SK-N-SH (cell line): ENCODE results near the gene NEGR1. TPM values are rescaled to one million over a fixed set of nuclear protein-coding genes. Genes with fewer than 3 reads are reported as not detected.

Source experiments
- CTCF ChIA-PET: fragments of 300-600, 350-600 bp; formaldehyde crosslinking; extraction: SDS; loops from one replicate; lab custom pipeline; 2021; lab: Yijun Ruan, JAX
- POLR2A ChIA-PET: fragments of 350-600 bp; sonication (Branson Sonifier 250); formaldehyde crosslinking; extraction: SDS; loops from one replicate; lab custom pipeline; 2020; ENCODE audit warnings: antibody characterized with exemption, inconsistent platforms; lab: Yijun Ruan, JAX
- DNase-seq: peaks from one replicate; pipeline ENCODE4 v3.0.0; 2012
- H2AFZ ChIP-seq: fragments of 200-600 bp; sonication (generic); 2 replicates; pipeline ENCODE4 v1.8.1; 2016; ENCODE audit warnings: antibody characterized with exemption, mild to moderate bottlenecking, low read depth
- H3F3A ChIP-seq: fragments of 200-600 bp; sonication (generic); replicated peaks from 2 replicates; pipeline ENCODE3; 2016; ENCODE audit warnings: antibody characterized with exemption, mild to moderate bottlenecking; ENCODE audit not compliant: insufficient read depth
- H3K27ac ChIP-seq, 2 experiments: fragments of 200-500 bp in 1 of 2; fragments of 200-600 bp in 1 of 2; sonication (Bioruptor generic) in 1 of 2; sonication (generic), shearing (Covaris generic) in 1 of 2; 2 replicates each; pipeline versions ENCODE4 v1.5.1 to v1.6.1; 2014 to 2016; ENCODE audit warnings: low read depth in 2 of 2, inconsistent platforms in 1 of 2, low read length in 1 of 2, mild to moderate bottlenecking in 1 of 2, mixed read lengths in 1 of 2
- H3K27me3 ChIP-seq: fragments of 200-600 bp; sonication (generic), shearing (Covaris generic); 2 replicates; pipeline ENCODE4 v1.6.1; 2016; ENCODE audit warnings: mixed run types; ENCODE audit not compliant: insufficient read depth
- H3K36me3 ChIP-seq, 2 experiments: fragments of 200-500 bp in 1 of 2; fragments of 200-600 bp in 1 of 2; sonication (Bioruptor generic) in 1 of 2; sonication (generic) in 1 of 2; replicated peaks in 1 of 2; 2 replicates each; pipeline versions ENCODE3 to v1.5.1; 2014 to 2016; ENCODE audit warnings: low read length in 1 of 2, mild to moderate bottlenecking in 1 of 2; ENCODE audit not compliant: insufficient read depth in 2 of 2, control insufficient read depth in 1 of 2
- H3K4me1 ChIP-seq, 2 experiments: fragments of 200-500 bp in 1 of 2; fragments of 200-600 bp in 1 of 2; sonication (Bioruptor generic) in 1 of 2; sonication (generic), shearing (Covaris generic) in 1 of 2; 2 replicates each; pipeline versions ENCODE4 v1.5.1 to v1.6.1; 2014 to 2016; ENCODE audit warnings: low read depth in 1 of 2, low read length in 1 of 2, mixed run types in 1 of 2; ENCODE audit not compliant: insufficient read depth in 2 of 2, control insufficient read depth in 1 of 2
- H3K4me2 ChIP-seq: fragments of 200-600 bp; sonication (generic), shearing (Covaris generic); 2 replicates; pipeline ENCODE4 v1.6.1; 2017; ENCODE audit warnings: mixed run types
- H3K4me3 ChIP-seq, 2 experiments: fragments of 200-500 bp in 1 of 2; fragments of 200-600 bp in 1 of 2; sonication (Bioruptor generic) in 1 of 2; sonication (generic), shearing (Covaris generic) in 1 of 2; 2 replicates each; pipeline versions ENCODE4 v1.5.1 to v1.8.1; 2014 to 2016; ENCODE audit warnings: low read depth in 2 of 2, inconsistent platforms in 1 of 2, low read length in 1 of 2, mild to moderate bottlenecking in 1 of 2, mixed read lengths in 1 of 2, moderate library complexity in 1 of 2
- H3K79me2 ChIP-seq: fragments of 200-600 bp; sonication (generic); 2 replicates; pipeline ENCODE4 v1.8.1; 2017; ENCODE audit warnings: mild to moderate bottlenecking; ENCODE audit not compliant: insufficient read depth
- H3K9ac ChIP-seq: fragments of 200-600 bp; sonication (generic); 2 replicates; pipeline ENCODE4 v1.6.1; 2017; ENCODE audit warnings: mixed run types
- H3K9me2 ChIP-seq: fragments of 200-600 bp; sonication (generic); 2 replicates; pipeline ENCODE4 v1.6.1; 2017; ENCODE audit warnings: mixed run types
- H3K9me3 ChIP-seq: fragments of 200-600 bp; sonication (generic); 2 replicates; pipeline ENCODE4 v1.6.1; 2017; ENCODE audit warnings: mixed run types, mild to moderate bottlenecking, moderate library complexity
- H4K20me1 ChIP-seq: fragments of 200-600 bp; sonication (generic); 2 replicates; pipeline ENCODE4 v1.6.1; 2017; ENCODE audit warnings: mild to moderate bottlenecking, mixed run types; ENCODE audit not compliant: insufficient read depth
- CHD2 ChIP-seq: fragments of 150-350 bp; IDR thresholded peaks from 2 replicates; pipeline ENCODE4 v1.6.1; 2018; ENCODE audit warnings: low read length; ENCODE audit not compliant: partially characterized antibody
- EP300 ChIP-seq, 2 experiments: IDR thresholded peaks; 2 replicates each; pipeline versions ENCODE4 v1.4.0 to v1.6.1; 2012; ENCODE audit warnings: borderline replicate concordance in 1 of 2, low read depth in 1 of 2, low read length in 1 of 2
- EZH2phosphoT487 ChIP-seq: fragments of 200-600 bp; sonication (generic); IDR thresholded peaks from 2 replicates; pipeline ENCODE4 v1.6.1; 2017; ENCODE audit warnings: low read depth, mixed run types, mild to moderate bottlenecking, antibody characterized with exemption, moderate library complexity, borderline replicate concordance
- FOSL2 ChIP-seq: IDR thresholded peaks from 2 replicates; pipeline ENCODE4 v1.4.0; 2012; ENCODE audit warnings: low read depth, mild to moderate bottlenecking, moderate library complexity, borderline replicate concordance
- FOXJ3 ChIP-seq: sonication (generic); formaldehyde crosslinking; IDR thresholded peaks from 2 replicates; pipeline ENCODE4 v1.5.1; 2020; ENCODE audit warnings: mild to moderate bottlenecking, missing genetic modification reagents
- FOXM1 ChIP-seq: IDR thresholded peaks from 2 replicates; pipeline ENCODE4 v1.4.0; 2012; ENCODE audit warnings: low read depth, mild to moderate bottlenecking
- GABPA ChIP-seq: IDR thresholded peaks from 2 replicates; pipeline ENCODE4 v1.4.0; 2012; ENCODE audit warnings: low read depth, mild to moderate bottlenecking
- JUND ChIP-seq: IDR thresholded peaks from 2 replicates; pipeline ENCODE4 v1.4.0; 2012
- MEF2A ChIP-seq: IDR thresholded peaks from 2 replicates; pipeline ENCODE4 v1.4.0; 2012; ENCODE audit warnings: low read depth, borderline replicate concordance
- MXI1 ChIP-seq: IDR thresholded peaks from 2 replicates; pipeline ENCODE4 v1.6.1; 2012; ENCODE audit warnings: mild to moderate bottlenecking, low read depth, low read length, improper control_type of control experiment
- RAD21 ChIP-seq: IDR thresholded peaks from 2 replicates; pipeline ENCODE4 v1.6.1; 2012; ENCODE audit warnings: mild to moderate bottlenecking, low read length
- RCOR1 ChIP-seq: fragments of 150-350 bp; IDR thresholded peaks from 2 replicates; pipeline ENCODE4 v1.6.1; 2017; ENCODE audit warnings: antibody characterized with exemption, low read length
- REST ChIP-seq: IDR thresholded peaks from 2 replicates; pipeline ENCODE4 v1.6.1; 2012; ENCODE audit warnings: mild to moderate bottlenecking, low read depth, low read length, moderate library complexity
- RFX5 ChIP-seq: IDR thresholded peaks from 2 replicates; pipeline ENCODE4 v1.6.1; 2012; ENCODE audit warnings: mild to moderate bottlenecking, improper control_type of control experiment, low read length
- TAF1 ChIP-seq: IDR thresholded peaks from 2 replicates; pipeline ENCODE4 v1.6.1; 2012; ENCODE audit warnings: low read depth, mild to moderate bottlenecking, low read length, moderate library complexity, borderline replicate concordance
- TCF12 ChIP-seq: IDR thresholded peaks from 2 replicates; pipeline ENCODE4 v1.4.0; 2012
- TEAD4 ChIP-seq: IDR thresholded peaks from 2 replicates; pipeline ENCODE4 v1.4.0; 2012; ENCODE audit warnings: mild to moderate bottlenecking, borderline replicate concordance; ENCODE audit not compliant: insufficient read depth
- USF2 ChIP-seq: fragments of 150-350 bp; IDR thresholded peaks from 2 replicates; pipeline ENCODE4 v1.6.1; 2017; ENCODE audit warnings: antibody characterized with exemption, low read length, low read depth, borderline replicate concordance
- ZBTB33 ChIP-seq: IDR thresholded peaks from 2 replicates; pipeline ENCODE4 v1.4.0; 2012; ENCODE audit warnings: low read depth, borderline replicate concordance
- WGBS: methylation state at CpG from one replicate; pipeline ENCODE4 v1.1.6; 2017; ENCODE audit warnings: low lambda C conversion rate; 5-methylcytosine and 5-hydroxymethylcytosine counted together
- polyA plus RNA-seq, 3 experiments: library from polyadenylated mRNA; depleted of rRNA; stranded (reverse); fragments of >200 nt; gene quantifications; 2 replicates each; pipeline ENCODE4 v1.2.3, GENCODE V29; 2012

NEGR1 gene
- polyA plus RNA-seq, 1 of the 3 experiments (the other 2 are of a cell fraction) = 0.21 TPM

- Histone ChIP-seq H3F3A (no peaks in the 10 kb centered on the region), H3K9me3 (no peaks in the 10 kb centered on the region), H3K4me1 (peaks cover 0 to 5% of the 10 kb centered on the region in 2 experiments; a peak in 2 of 4 replicates), H3K27ac (no peak overlapping the region), H3K36me3 (no peaks in the 10 kb centered on the region), H3K4me3 (no peak overlapping the region), H3K27me3 (no peaks in the 10 kb centered on the region), H3K9me2 (no peaks in the 10 kb centered on the region), H3K9ac (no peak overlapping the region), H3K4me2 (no peak overlapping the region), H2AFZ (no peak overlapping the region), H4K20me1 (no peaks in the 10 kb centered on the region), H3K79me2 (no peaks in the 10 kb centered on the region)
- ChIA-PET POLR2A (no interaction called here), CTCF (interaction anchor here (0.8 kb wide), 1 partner anchor 379 kb away, joined by 3 read pairs; no protein-coding TSS in a partner anchor)
- no peak for DNase-seq
- no peak for TF ChIP-seq RFX5
- TF ChIP-seq EZH2phosphoT487 = no peak
- TF ChIP-seq MEF2A = no peak
- TF ChIP-seq TAF1 = no peak
- no peak for TF ChIP-seq TEAD4
- no peak for TF ChIP-seq RAD21
- no peak for TF ChIP-seq FOXM1
- no peak for TF ChIP-seq REST
- TF ChIP-seq MXI1 = no peak
- no peak for TF ChIP-seq FOXJ3 (CRISPR knock-in tag)
- no peak for TF ChIP-seq FOSL2
- TF ChIP-seq EP300 (IDR thresholded peaks at IDR 0.05; ENCODE audit: borderline replicate concordance in 1 of 2, low read depth in 1 of 2, low read length in 1 of 2) = no peak
- no peak for TF ChIP-seq TCF12
- no peak for TF ChIP-seq CHD2
- no peak for TF ChIP-seq ZBTB33
- no peak for TF ChIP-seq RCOR1
- TF ChIP-seq USF2 = no peak
- TF ChIP-seq JUND = no peak
- TF ChIP-seq GABPA = no peak
- 55% methylated on average over 1 of the region's 1 CpG for WGBS
Measured at GRCh38 chr1:71792264-71792663, 490.1 kb downstream of the NEGR1 start.
